ENCODE results near the gene GRK7. TPM values are rescaled to one million over a fixed set of nuclear protein-coding genes. Genes with fewer than 3 reads are reported as not detected.

Gene GRK7
- total and polyA plus RNA-seq, 5 donors = not detected

GRCh38 chr3:141804778-141805639 lies 41.8 kb downstream of the GRK7 start:
- no peaks in the 10 kb centered on the region for H3K9me3 ChIP-seq (ENCODE audit: control insufficient read depth, low read length)
- H3K4me3 ChIP-seq (ENCODE audit: low read length) = no peak overlapping the region
- intact Hi-C loops (cut with DNase I) = no loop called here
- no peaks in the 10 kb centered on the region for H3K4me1 ChIP-seq (ENCODE audit: control insufficient read depth, insufficient read depth, low read length)
- ATAC-seq = no peak
- WGBS = 93% methylated on average over 18 of the region's 18 CpGs
- H3K27me3 ChIP-seq (ENCODE audit: control insufficient read depth, insufficient read depth) = no peaks in the 10 kb centered on the region
- DNase-seq = no peak
- no peak overlapping the region for H3K27ac ChIP-seq (ENCODE audit: low read length)

- H3K4me3 ChIP-seq (ENCODE audit: low read length) = no peak overlapping the region
- no peak for ATAC-seq
- H3K27ac ChIP-seq (ENCODE audit: low read length) = no peak overlapping the region
- intact Hi-C loops (cut with DNase I) = no loop called here
- no peak for DNase-seq
- H3K27me3 ChIP-seq (ENCODE audit: control insufficient read depth, insufficient read depth) = no peaks in the 10 kb centered on the region
- H3K9me3 ChIP-seq (ENCODE audit: control insufficient read depth, low read length) = no peaks in the 10 kb centered on the region
- WGBS = 57% methylated on average over 7 of the region's 7 CpGs
- no peaks in the 10 kb centered on the region for H3K4me1 ChIP-seq (ENCODE audit: control insufficient read depth, insufficient read depth, low read length)
Observed at GRCh38 chr3:141807277-141808033, 44.2 kb downstream of the GRK7 start.

GRCh38 chr3:141808586-141808985 lies 45.4 kb downstream of the GRK7 start:
- Histone ChIP-seq H3K27me3 (ENCODE audit: control insufficient read depth, insufficient read depth) (no peaks in the 10 kb centered on the region), H3K4me3 (ENCODE audit: low read length) (no peak overlapping the region), H3K27ac (ENCODE audit: low read length) (no peak overlapping the region), H3K9me3 (ENCODE audit: control insufficient read depth, low read length) (no peaks in the 10 kb centered on the region), H3K4me1 (ENCODE audit: control insufficient read depth, insufficient read depth, low read length) (no peaks in the 10 kb centered on the region)
- ATAC-seq = no peak
- 75% methylated on average over 5 of the region's 5 CpGs for WGBS
- no peak for DNase-seq
- intact Hi-C loops (cut with DNase I) = no loop called here

- Histone ChIP-seq H3K27me3 (ENCODE audit: control insufficient read depth, insufficient read depth) (no peaks in the 10 kb centered on the region), H3K4me1 (ENCODE audit: control insufficient read depth, insufficient read depth, low read length) (no peaks in the 10 kb centered on the region), H3K4me3 (ENCODE audit: low read length) (no peak overlapping the region), H3K27ac (ENCODE audit: low read length) (no peak overlapping the region), H3K9me3 (ENCODE audit: control insufficient read depth, low read length) (no peaks in the 10 kb centered on the region)
- no peak for ATAC-seq
- no peak for DNase-seq
- intact Hi-C loops (cut with DNase I) = no loop called here
- 94% methylated on average over 2 of the region's 2 CpGs for WGBS
Observed at GRCh38 chr3:141810161-141810560, 47.0 kb downstream of the GRK7 start.

GRCh38 chr3:141811348-141811747 lies 48.1 kb downstream of the GRK7 start:
- WGBS = 71% methylated on average over 3 of the region's 3 CpGs
- H3K9me3 ChIP-seq (ENCODE audit: control insufficient read depth, low read length) = peaks cover 2% of the 10 kb centered on the region

GRCh38 chr3:141812084-141812483 lies 48.9 kb downstream of the GRK7 start:
- Histone ChIP-seq H3K4me3 (ENCODE audit: low read length) (no peak overlapping the region), H3K9me3 (ENCODE audit: control insufficient read depth, low read length) (peaks cover 2% of the 10 kb centered on the region), H3K4me1 (ENCODE audit: control insufficient read depth, insufficient read depth, low read length) (no peaks in the 10 kb centered on the region), H3K27ac (ENCODE audit: low read length) (no peak overlapping the region), H3K27me3 (ENCODE audit: control insufficient read depth, insufficient read depth) (no peaks in the 10 kb centered on the region)
- 72% methylated on average over 5 of the region's 5 CpGs for WGBS
- intact Hi-C loops (cut with DNase I) = no loop called here
- DNase-seq = no peak
- no peak for ATAC-seq

More at GRCh38 chr3:141811348-141811747, 48.1 kb downstream of the GRK7 start:
- intact Hi-C loops (cut with DNase I) = no loop called here
- Histone ChIP-seq H3K4me1 (ENCODE audit: control insufficient read depth, insufficient read depth, low read length) (no peaks in the 10 kb centered on the region), H3K27ac (ENCODE audit: low read length) (no peak overlapping the region), H3K4me3 (ENCODE audit: low read length) (no peak overlapping the region), H3K27me3 (ENCODE audit: control insufficient read depth, insufficient read depth) (no peaks in the 10 kb centered on the region)
- ATAC-seq (no peak), DNase-seq (no peak)

GRCh38 chr3:141812586-141812985 lies 49.4 kb downstream of the GRK7 start:
- no peaks in the 10 kb centered on the region for H3K27me3 ChIP-seq (ENCODE audit: control insufficient read depth, insufficient read depth)
- intact Hi-C loops (cut with DNase I) = no loop called here

More at GRCh38 chr3:141812586-141812985, 49.4 kb downstream of the GRK7 start:
- no peak overlapping the region for H3K27ac ChIP-seq (ENCODE audit: low read length)
- ATAC-seq (no peak), DNase-seq (no peak)
- peaks cover 2% of the 10 kb centered on the region for H3K9me3 ChIP-seq (ENCODE audit: control insufficient read depth, low read length)
- no peak overlapping the region for H3K4me3 ChIP-seq (ENCODE audit: low read length)
- H3K4me1 ChIP-seq (ENCODE audit: control insufficient read depth, insufficient read depth, low read length) = no peaks in the 10 kb centered on the region
- 71% methylated on average over 4 of the region's 4 CpGs for WGBS

Other genes with a start within 250 kb of the GRK7 start
- 10 to 100 TPM; 66.2 to 91.6 (median 75.3) TPM for gene RNF7, start 25.1 kb upstream of the GRK7 start, total RNA-seq
- gene RNF7, start 25.1 kb upstream of the GRK7 start, polyA plus RNA-seq = 128 TPM
- gene ATP1B3, start 113.2 kb downstream of the GRK7 start, total RNA-seq = 10 to 100 TPM; 29.2 to 77.3 (median 49.3) TPM
- 54.5 TPM for gene ATP1B3, start 113.2 kb downstream of the GRK7 start, polyA plus RNA-seq